ENCODE data around the gene CYP19A1. TPM values are rescaled to one million over a fixed set of nuclear protein-coding genes. Genes with fewer than 3 reads are reported as not detected.

Gene CYP19A1
- total RNA-seq, 1 donor from 2014 or later: 0.58 TPM

DNA sequence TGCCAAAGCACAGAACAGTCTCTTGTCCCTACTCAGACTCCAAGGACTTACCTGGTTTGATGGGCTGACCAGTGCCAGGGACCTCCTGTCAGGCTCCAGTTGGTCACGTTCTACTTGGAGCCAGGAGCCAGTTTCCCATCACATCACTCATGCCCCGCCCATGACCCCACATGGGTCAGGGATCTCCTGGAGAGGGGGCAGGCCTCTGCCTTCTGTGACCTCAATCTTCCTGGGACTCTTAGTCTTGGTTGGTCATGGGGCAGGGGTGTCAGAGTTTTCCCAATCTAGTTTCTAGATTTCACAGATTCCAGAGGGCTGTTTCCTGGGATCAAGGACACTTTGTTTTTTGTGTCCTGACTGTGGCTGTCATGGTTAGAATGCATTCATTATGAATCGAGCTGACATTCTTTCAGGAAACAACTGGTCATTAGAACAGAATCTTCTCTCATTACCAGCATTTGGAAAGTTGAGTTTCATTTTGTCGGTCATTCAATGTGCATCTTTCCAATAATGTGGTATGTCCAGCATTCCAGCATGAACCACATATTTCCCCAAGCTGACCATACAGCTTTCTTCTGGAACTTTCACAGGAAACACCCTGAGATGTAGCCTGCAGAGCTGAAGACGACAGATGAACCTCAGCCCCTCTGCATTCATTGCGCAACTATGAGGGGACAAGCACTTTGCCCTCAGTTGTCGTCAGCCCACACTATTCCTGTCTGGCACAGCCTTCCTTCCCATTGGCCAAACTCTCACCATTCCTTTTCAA, 19.8 kb downstream of the CYP19A1 start:
- ATAC-seq: peak; percentile 15
- H3K9me3 ChIP-seq: no peaks in the 10 kb centered on the region
- peaks cover 10% of the 10 kb centered on the region for H3K4me1 ChIP-seq
- intact Hi-C loops (cut with DNase I): no loop called here
- no peak for DNase-seq
- H3K27ac ChIP-seq: peak overlapping the region; percentile 74
- TF ChIP-seq, protein P1, sequence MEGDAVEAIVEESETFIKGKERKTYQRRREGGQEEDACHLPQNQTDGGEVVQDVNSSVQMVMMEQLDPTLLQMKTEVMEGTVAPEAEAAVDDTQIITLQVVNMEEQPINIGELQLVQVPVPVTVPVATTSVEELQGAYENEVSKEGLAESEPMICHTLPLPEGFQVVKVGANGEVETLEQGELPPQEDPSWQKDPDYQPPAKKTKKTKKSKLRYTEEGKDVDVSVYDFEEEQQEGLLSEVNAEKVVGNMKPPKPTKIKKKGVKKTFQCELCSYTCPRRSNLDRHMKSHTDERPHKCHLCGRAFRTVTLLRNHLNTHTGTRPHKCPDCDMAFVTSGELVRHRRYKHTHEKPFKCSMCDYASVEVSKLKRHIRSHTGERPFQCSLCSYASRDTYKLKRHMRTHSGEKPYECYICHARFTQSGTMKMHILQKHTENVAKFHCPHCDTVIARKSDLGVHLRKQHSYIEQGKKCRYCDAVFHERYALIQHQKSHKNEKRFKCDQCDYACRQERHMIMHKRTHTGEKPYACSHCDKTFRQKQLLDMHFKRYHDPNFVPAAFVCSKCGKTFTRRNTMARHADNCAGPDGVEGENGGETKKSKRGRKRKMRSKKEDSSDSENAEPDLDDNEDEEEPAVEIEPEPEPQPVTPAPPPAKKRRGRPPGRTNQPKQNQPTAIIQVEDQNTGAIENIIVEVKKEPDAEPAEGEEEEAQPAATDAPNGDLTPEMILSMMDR (IDR thresholded peaks at IDR 0.05): no peak
- H3K4me3 ChIP-seq: no peak overlapping the region
- H3K36me3 ChIP-seq: no peaks in the 10 kb centered on the region
- H3K27me3 ChIP-seq: no peaks in the 10 kb centered on the region

DNA sequence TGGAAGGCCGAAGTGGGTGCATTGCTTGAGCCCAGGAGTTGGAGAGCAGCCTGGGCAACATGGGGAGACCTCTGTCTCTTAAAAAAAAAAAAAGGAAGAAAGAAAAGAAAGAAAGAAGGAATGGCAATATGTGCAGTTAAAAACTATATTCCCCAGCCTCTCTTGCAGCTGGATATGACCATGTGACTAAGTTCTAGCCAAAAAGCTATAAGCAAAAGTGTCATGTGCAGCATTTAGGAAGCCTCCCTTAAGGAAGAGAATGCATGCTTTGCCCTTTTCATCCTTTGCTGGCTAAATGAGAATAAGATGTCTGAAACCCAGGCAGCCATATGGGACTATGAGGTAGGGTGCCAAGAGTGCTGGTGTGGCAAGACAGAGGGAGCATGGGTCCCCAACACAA, 21.8 kb downstream of the CYP19A1 start:
- Histone ChIP-seq H3K4me3 (no peak overlapping the region), H3K9me3 (no peaks in the 10 kb centered on the region), H3K36me3 (no peaks in the 10 kb centered on the region), H3K4me1 (no peaks in the 10 kb centered on the region), H3K27me3 (no peaks in the 10 kb centered on the region), H3K27ac (no peak overlapping the region)
- DNase-seq (no peak), ATAC-seq (no peak)
- intact Hi-C loops (cut with DNase I): no loop called here
- TF ChIP-seq, protein P1 (IDR thresholded peaks at IDR 0.05): no peak

DNA sequence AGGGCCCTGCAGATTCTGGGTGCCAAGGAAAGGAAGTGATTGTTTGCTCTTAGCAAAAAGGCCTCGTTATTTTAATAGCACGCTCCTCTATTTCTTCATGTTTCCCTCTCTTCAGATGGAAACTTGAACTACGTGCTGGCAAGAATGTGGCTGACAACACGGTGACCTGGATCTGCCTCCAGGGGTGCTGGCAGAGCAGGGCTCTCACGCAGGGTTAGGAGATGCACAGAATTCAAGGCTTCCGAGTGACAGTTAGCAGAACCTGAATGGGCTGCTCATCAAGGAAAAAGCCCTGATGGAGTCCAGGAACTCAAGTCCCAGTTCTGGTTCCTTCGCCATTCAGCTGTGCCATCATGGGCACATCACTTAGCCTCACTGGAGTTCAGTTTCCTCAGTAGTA, 22.7 kb downstream of the CYP19A1 start:
- no peaks in the 10 kb centered on the region for H3K9me3 ChIP-seq
- TF ChIP-seq, protein P1 (IDR thresholded peaks at IDR 0.05): no peak
- no peaks in the 10 kb centered on the region for H3K4me1 ChIP-seq
- ATAC-seq (no peak), DNase-seq (no peak)
- H3K27ac ChIP-seq: no peak overlapping the region
- intact Hi-C loops (cut with DNase I): no loop called here
- H3K27me3 ChIP-seq: no peaks in the 10 kb centered on the region
- H3K36me3 ChIP-seq: no peaks in the 10 kb centered on the region
- H3K4me3 ChIP-seq: no peak overlapping the region

DNA sequence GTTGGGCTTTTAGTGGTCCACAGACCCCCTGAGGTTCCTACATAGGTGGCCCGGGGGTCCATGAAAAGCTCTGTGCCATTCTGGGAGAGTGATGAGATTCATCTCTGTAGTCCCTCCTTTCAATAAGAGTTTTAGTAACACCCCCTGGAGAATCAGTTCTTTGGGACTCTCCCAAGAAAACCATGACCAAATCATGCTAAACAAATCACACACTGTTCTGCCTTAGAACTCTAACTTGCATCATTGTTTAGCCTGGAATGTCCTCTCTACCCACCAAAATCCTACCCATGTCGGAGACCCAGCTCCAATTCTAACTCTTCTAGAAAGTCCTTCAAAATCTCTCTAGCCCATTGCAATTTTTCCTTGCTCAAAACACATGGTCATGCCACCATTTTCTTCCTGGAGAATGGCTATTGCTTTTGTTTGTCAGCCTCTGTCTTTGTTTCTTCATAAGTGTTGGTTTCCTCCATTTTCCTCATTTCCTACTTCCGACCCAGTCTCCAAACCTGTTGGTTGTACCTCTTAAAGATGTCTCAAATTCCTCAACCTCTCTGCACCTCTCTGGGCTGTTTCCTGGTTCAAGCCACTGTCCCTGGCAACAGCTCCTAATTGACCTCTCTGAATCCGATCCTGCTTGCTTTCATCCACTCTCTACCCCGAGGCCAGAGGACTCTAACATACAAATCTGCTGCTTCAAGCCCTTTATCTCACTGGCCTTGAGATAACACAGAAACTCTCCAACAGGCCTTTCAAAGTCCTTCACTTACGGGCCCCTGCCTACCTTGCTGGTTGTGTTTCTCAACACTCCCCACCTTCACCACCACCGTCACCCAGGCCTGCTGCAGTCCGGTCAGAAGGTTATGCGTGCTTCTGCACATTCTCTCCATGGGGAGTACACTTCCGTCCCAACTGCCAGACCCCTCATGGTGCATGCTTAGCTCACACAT, 23.7 kb downstream of the CYP19A1 start:
- DNase-seq (no peak), ATAC-seq (no peak)
- Histone ChIP-seq H3K27ac (no peak overlapping the region), H3K36me3 (no peaks in the 10 kb centered on the region), H3K9me3 (no peaks in the 10 kb centered on the region), H3K4me3 (no peak overlapping the region), H3K4me1 (peaks cover under 1% of the 10 kb centered on the region), H3K27me3 (no peaks in the 10 kb centered on the region)
- TF ChIP-seq, protein P1 (IDR thresholded peaks at IDR 0.05): no peak
- intact Hi-C loops (cut with DNase I): no loop called here

DNA sequence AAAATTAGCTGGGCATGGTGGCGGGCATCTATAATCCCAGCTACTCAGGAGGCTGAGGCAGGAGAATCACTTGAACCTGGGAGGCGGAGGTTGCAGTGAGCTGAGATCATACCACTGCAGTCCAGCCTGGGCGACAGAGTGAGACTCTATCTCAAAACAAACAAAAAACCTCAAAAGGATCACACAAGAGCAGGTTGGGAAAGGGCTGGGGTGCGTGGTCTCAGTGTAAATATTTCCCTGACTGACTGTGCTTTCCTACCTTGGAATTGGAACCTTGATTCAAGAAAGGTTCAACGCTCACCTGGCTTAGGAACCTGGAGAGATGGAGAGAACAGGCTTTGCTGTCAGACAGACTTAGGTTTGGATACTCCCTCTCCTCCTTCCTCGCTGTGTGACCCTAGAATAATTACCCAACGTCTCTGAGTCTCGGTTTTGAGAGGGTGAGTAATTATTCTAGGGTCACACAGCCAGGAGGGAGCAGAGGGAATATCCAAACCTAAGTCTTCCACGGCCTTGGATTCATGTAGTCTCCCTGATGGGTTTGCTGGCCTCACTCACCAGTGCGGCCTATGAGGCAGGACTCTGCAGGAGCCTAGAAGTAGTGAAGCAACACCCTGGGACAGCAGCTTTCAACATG, 24.6 kb downstream of the CYP19A1 start:
- DNase-seq (no peak), ATAC-seq (no peak)
- intact Hi-C loops (cut with DNase I): no loop called here
- no peaks in the 10 kb centered on the region for H3K36me3 ChIP-seq
- TF ChIP-seq, protein P1 (IDR thresholded peaks at IDR 0.05): no peak
- peaks cover 7% of the 10 kb centered on the region for H3K4me1 ChIP-seq
- H3K9me3 ChIP-seq: no peaks in the 10 kb centered on the region
- H3K27me3 ChIP-seq: no peaks in the 10 kb centered on the region
- no peak overlapping the region for H3K27ac ChIP-seq
- no peak overlapping the region for H3K4me3 ChIP-seq
